Measurements from ENCODE around the gene PPP3CA.

PPP3CA gene

GRCh38 chr4:101288365-101289145 is 58.8 kb downstream of the PPP3CA start:
- TF ChIP-seq, protein P1, sequence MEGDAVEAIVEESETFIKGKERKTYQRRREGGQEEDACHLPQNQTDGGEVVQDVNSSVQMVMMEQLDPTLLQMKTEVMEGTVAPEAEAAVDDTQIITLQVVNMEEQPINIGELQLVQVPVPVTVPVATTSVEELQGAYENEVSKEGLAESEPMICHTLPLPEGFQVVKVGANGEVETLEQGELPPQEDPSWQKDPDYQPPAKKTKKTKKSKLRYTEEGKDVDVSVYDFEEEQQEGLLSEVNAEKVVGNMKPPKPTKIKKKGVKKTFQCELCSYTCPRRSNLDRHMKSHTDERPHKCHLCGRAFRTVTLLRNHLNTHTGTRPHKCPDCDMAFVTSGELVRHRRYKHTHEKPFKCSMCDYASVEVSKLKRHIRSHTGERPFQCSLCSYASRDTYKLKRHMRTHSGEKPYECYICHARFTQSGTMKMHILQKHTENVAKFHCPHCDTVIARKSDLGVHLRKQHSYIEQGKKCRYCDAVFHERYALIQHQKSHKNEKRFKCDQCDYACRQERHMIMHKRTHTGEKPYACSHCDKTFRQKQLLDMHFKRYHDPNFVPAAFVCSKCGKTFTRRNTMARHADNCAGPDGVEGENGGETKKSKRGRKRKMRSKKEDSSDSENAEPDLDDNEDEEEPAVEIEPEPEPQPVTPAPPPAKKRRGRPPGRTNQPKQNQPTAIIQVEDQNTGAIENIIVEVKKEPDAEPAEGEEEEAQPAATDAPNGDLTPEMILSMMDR (conservative IDR thresholded peaks at IDR 0.05): no peak
- peak overlapping the region; percentile 46 for H3K27ac ChIP-seq

DNA sequence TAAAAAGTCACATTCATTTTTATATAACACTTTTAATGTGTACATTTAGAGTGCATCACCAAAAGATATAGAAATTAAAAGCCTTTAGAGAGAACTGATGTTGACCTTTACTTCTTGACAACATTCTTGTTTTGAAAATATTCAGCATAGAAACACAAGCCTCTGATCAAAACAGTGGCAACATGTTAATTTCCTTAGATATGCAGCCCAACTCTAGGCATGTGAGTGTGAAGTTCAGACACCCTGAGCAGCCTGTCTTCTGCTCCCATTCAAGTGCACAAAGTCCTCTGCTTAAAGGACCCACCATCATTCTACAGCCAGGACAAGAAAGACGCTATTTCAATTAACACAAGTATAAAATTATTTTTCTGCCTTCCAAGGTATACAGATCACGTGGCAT is 60.0 kb downstream of the PPP3CA start:
- TF ChIP-seq, protein P1 (conservative IDR thresholded peaks at IDR 0.05): no peak
- H3K27ac ChIP-seq: peak overlapping the region; percentile 46

DNA sequence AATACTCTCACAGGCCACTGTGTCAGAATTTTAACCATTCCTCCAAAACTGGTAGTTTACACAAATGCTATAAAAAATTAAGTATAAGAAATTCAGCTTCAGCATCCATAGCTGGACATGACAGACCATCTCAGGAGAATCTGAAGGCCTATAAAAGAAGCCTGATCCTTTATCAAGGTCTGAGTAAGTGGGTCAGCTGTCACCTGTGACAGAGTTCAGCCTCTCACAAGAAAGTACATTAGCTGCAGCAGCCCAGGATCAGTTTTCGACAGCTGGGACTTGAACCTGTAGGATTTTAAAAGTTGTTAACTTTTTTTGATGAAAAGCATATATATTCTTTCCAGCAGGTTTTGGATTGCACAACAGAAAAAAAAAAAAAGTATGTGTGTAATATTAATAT is 60.7 kb downstream of the PPP3CA start:
- TF ChIP-seq, protein P1 (conservative IDR thresholded peaks at IDR 0.05): no peak

DNA sequence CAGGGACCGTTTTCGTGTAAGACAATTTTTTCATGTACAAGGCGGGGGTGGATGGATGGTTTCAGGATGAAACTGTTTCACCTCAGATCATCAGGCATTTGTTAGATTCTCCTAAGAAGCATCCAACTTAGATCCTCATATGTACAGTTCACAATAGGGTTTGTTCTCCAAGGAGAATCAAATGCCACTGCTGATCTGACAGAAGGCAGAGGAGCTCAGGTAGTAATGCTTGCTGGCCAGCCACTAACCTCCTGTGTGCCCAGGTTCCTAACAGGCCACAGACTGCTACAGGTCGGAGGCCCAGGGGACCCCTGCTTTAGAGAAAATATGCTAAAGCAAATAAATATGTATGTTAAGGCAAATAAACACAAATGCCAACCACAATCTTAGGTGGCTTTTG is 61.3 kb downstream of the PPP3CA start:
- TF ChIP-seq, protein P1 (conservative IDR thresholded peaks at IDR 0.05): no peak
- no peak overlapping the region; the same call in 1 of the 2 replicates for H3K27ac ChIP-seq

More for the DNA sequence above, 60.7 kb downstream of the PPP3CA start:
- H3K27ac ChIP-seq: peak overlapping the region; percentile 46; the same call in 1 of the 2 replicates

DNA sequence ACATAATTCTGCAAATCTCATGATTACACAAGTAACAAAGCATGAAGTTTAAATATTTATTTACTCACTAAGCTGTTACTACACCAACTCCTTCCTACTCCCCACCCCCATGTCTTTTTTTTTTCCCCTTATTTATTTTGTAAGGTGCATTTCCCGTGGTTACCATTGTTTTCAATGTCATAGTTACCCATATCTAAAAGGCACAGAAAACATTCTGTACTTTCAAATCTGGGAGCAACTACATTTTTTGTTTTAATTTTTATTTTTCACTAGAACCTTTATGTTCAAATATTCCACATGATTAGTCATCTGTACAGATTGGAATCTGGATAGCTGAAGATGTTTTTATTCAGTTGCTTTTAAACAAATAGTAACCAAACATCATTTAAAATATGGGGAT is 62.8 kb downstream of the PPP3CA start:
- TF ChIP-seq, protein P1 (conservative IDR thresholded peaks at IDR 0.05): no peak
- H3K27ac ChIP-seq: no peak overlapping the region

DNA sequence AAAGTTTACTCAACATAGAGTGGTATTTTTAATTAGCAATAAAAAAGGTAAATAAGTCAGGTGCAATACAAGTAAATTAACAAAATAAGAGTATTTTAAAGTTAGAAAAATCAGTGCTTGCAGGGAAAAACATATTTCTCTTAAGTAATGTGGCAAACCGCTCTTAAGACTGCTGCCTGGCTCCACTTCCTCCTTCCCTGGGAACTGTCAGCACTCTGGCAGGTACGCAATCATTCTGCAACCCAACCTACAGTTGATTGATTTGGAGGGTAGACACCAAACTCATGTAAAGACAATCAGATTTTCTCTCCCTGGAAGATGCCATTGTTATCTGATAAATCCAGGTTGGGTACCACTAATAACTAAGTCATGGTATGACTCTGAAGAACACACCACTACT is 63.9 kb downstream of the PPP3CA start:
- TF ChIP-seq, protein P1 (conservative IDR thresholded peaks at IDR 0.05): no peak
- no peak overlapping the region for H3K27ac ChIP-seq

GRCh38 chr4:101282076-101282844 is 65.1 kb downstream of the PPP3CA start:
- TF ChIP-seq, protein P1 (conservative IDR thresholded peaks at IDR 0.05): no peak
- H3K27ac ChIP-seq: no peak overlapping the region
